GM12865 (cell line): Measurements from ENCODE around the gene ACAP1.

Experiments
- DNase-seq: peaks from one replicate; pipeline ENCODE4 v3.0.0; 2010; ENCODE audit warnings: low read depth
- H3K4me3 ChIP-seq: 2 replicates; pipeline ENCODE4 v1.5.1; 2011; ENCODE audit warnings: mild to moderate bottlenecking, low read depth, low read length, control low read depth
- TF ChIP-seq, protein P1 (sequence below): IDR thresholded peaks from 2 replicates; pipeline ENCODE4 v1.5.1; 2011; ENCODE audit warnings: low read length, control low read depth, low read depth, inconsistent platforms; ENCODE audit not compliant: insufficient read depth; ENCODE audit errors: missing control alignments

ACAP1 gene

DNA sequence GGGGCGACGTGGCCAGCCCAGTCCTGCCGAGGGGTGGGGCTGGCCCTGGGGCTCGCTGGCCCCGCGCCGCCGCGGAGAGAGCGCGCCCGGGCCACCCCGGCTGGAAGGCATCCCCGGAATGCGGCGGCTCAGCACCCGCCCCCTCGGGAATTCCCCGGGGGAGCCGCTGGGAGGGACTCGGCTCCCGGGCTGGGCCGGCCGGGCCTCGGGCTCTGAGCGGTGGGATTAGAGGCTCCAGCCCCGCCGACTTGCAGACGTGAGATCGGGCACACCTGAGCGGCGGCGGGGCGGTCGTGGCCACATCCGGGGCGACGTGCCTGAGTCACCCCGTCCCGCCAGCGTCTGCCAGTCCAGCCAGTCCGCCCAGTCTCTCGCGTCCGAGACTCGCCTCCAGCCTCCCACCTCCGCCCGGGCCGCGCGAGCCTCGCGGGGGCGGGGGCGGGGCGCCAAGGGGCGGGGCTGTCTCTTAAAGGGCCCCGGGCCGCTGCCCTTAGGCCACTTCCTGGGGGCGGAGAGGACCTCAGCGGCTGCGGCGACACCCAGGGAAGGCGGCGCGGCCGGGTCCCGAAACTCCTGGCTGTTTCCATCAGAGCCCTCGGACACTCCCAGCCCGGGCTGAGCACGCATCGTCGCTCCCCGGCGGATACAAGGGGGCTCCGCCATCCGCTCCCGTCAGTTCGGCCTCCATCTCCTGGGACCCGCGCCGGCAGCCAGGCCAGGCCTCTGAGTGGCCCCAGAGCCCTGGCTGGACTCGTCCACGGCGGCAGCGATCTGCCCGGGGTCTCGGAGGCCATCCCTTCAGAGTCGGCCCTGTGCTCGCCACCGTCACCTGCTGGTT lies 15.6 kb downstream of the ACAP1 start, which contains the start of gene KCTD11:
Gene KCTD11 (plus strand): TSS at position 498 of the 838 bp plus-strand sequence.
- peak; percentile 94 for DNase-seq
- TF ChIP-seq, protein P1, sequence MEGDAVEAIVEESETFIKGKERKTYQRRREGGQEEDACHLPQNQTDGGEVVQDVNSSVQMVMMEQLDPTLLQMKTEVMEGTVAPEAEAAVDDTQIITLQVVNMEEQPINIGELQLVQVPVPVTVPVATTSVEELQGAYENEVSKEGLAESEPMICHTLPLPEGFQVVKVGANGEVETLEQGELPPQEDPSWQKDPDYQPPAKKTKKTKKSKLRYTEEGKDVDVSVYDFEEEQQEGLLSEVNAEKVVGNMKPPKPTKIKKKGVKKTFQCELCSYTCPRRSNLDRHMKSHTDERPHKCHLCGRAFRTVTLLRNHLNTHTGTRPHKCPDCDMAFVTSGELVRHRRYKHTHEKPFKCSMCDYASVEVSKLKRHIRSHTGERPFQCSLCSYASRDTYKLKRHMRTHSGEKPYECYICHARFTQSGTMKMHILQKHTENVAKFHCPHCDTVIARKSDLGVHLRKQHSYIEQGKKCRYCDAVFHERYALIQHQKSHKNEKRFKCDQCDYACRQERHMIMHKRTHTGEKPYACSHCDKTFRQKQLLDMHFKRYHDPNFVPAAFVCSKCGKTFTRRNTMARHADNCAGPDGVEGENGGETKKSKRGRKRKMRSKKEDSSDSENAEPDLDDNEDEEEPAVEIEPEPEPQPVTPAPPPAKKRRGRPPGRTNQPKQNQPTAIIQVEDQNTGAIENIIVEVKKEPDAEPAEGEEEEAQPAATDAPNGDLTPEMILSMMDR = no peak
- H3K4me3 ChIP-seq = peak within 1 kb of the TSS; percentile 73

DNA sequence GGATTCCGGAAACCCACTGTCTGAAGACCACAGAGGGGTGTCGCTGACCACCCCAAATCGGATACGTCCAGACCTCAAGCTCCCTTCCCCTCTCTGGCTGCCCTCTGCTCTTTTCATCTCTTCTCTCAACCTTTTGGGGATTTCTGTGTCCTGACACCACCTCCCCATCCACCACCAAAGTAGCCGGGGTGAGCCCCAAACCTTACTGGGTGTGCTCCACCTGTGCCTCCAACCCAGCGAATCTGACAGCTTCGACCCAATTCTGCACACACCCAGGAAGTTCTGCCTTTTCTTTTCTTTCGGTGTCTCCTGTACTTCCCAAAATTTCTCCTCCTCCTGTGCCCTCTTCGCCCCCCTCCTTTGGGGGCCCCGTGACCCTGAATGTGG lies 16.2 kb downstream of the ACAP1 start:
- DNase-seq = no peak
- peak overlapping the region; percentile 73 for H3K4me3 ChIP-seq
- TF ChIP-seq, protein P1 = peak; percentile 66

DNA sequence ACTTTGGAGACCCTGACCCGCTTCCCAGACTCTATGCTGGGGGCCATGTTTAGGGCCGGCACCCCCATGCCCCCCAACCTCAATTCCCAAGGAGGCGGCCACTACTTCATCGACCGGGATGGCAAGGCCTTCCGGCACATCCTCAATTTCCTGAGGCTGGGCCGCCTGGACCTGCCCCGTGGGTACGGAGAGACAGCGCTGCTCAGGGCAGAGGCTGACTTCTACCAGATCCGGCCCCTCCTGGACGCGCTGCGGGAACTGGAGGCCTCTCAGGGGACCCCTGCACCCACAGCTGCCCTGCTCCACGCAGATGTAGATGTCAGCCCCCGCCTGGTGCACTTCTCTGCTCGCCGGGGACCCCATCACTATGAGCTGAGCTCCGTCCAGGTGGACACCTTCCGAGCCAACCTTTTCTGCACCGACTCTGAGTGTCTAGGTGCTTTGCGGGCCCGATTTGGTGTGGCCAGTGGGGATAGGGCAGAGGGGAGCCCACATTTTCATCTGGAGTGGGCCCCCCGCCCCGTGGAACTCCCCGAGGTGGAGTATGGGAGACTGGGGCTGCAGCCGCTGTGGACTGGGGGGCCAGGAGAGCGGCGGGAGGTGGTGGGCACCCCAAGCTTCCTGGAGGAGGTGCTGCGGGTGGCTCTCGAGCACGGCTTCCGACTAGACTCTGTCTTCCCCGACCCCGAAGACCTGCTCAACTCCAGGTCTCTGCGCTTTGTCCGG lies 16.7 kb downstream of the ACAP1 start:
- DNase-seq = no peak
- peak overlapping the region; percentile 73 for H3K4me3 ChIP-seq
- TF ChIP-seq, protein P1 = no peak

DNA sequence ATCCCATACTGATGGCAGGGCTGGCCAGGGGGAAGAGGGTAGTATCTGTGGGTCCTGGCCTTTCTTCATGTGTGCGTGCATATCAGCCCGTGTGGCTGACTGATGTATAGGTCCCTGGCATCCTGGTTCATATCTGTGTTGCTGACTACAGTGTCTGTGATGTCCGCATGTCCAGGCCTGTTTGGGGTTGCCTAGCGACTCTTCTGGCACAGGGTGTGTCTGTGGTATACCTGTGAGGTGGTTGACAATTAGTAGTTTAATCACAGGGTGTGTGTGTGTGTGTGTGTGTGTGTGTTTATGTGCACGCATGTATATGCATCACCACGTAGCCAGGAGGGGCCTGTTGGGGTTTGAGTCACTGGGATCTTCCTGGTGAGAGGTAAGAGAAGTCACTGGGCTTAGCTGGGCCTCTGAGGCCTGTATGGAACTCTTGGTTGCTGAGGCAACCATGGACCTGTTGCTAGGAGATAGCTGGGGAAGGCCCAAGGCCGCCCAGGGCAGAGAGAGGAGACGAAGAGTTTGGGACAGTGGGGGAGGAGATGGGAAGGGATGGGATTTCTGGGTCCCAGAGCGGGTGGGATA lies 18.0 kb downstream of the ACAP1 start:
- peak; percentile 64 for DNase-seq
- H3K4me3 ChIP-seq = no peak overlapping the region
- TF ChIP-seq, protein P1 = no peak

DNA sequence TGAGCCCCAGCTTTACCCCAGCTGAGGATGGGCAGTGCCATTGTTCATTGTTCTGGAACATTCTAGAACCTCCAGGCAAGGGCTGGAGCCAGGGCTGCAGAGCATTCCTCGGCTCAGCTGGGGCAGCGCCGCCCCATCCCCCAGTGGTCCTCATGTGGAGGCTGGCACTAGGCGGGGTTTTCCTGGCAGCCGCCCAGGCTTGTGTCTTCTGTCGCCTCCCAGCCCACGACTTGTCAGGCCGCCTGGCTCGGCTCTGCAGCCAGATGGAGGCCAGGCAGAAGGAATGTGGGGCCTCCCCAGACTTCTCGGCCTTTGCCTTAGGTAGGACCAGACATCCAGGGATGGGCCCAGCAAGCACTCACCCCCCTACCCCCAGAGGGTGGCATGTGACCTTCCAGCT lies 18.7 kb downstream of the ACAP1 start, which contains the start of gene TMEM95:
Gene TMEM95 (plus strand): TSS at position 104 of the 400 bp plus-strand sequence. CDS start 49 bp downstream, at position 153.
- no peak within 1 kb of the TSS for H3K4me3 ChIP-seq

DNA sequence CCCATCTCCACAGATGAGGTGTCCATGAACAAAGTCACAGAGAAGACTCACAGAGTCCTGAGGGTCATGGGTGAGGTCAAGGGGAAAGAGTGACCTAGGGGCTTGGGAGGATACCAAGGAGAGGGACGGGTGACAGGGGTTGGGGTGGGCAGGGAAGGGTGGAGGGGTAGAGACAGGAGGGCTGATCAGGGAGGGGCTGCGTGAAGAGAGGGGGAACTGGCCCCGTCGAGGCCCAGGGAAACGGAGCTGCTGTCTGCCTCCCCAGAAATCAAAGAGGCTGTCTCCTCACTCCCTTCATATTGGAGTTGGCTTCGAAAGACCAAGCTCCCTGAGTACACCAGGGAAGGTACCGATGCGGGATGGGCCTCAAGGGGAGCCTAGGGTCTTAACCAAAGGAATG lies 19.2 kb downstream of the ACAP1 start:
- H3K4me3 ChIP-seq = no peak overlapping the region
- TF ChIP-seq, protein P1 = no peak
- no peak for DNase-seq

More for the DNA sequence above, 18.7 kb downstream of the ACAP1 start, which contains the start of gene TMEM95:
- no peak for DNase-seq
- TF ChIP-seq, protein P1 = no peak
